GM21381 (cell line): ENCODE results near the gene NLRC5.
A peak's percentile ranks its signal among the peaks of the same experiment; 100 is the strongest.
"Not testable (repeated sequence)": the region's sequence is repeated elsewhere in the genome, so short reads cannot be mapped to it uniquely, and the experiment has no call there.

Experiments
- ATAC-seq: cut with Tn5 transposase; IDR thresholded peaks from one replicate; pipeline ENCODE4 v1.9.1; 2021; ENCODE audit warnings: mild to moderate bottlenecking, moderate library complexity; ENCODE audit not compliant: unreplicated experiment

NLRC5 gene

DNA sequence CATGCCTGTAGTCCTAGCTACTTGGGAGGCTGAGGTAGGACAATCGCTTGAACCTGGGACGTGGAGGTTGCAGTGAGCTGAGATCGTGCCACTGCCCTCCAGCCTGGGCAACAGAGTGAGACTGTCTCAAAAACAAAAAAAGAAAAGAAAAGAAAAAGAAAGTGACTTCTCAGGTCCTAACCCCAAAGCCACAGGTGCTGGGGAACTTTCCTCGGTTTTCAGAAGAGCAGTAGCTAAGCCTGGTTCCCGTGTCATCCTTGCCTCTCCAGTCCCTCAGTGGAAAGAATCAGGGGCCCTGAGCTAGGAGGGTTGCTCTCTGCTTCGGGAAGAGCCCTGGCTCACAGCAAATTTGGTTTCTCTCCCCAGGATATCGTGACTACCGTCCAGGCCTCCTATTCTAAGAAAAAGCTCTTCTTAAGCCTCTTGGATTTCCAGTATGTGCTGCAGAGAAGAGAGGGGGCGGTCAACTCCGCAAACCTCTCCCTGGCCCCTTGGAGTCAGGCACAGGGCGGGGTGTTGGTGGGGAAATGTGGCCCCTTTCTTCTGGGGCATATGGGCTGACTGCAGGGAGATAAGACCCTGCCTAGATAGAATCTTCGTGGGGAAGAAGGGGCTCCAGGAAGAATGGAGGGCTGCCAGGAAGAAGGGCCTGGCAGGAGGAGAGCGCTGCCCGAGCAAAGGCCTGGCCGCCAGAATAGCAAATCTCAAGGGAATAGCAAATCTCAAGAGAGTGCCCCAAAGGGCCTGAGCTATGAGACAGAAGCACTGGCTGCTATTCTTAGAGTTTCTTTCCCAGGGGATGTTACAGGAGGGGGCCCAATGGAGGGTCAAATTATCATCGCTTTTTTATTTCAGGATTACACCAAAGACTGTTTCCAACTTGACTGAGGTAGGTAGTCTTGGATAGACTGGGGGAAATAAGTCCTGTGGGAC, 8.3 kb upstream of the NLRC5 start:
- peak; percentile 47 for ATAC-seq

- ATAC-seq = no peak
Measured at GRCh38 chr16:56981729-56982271, 7.6 kb upstream of the NLRC5 start.

- no peak for ATAC-seq
Measured at GRCh38 chr16:56982695-56983094, 6.7 kb upstream of the NLRC5 start.

DNA sequence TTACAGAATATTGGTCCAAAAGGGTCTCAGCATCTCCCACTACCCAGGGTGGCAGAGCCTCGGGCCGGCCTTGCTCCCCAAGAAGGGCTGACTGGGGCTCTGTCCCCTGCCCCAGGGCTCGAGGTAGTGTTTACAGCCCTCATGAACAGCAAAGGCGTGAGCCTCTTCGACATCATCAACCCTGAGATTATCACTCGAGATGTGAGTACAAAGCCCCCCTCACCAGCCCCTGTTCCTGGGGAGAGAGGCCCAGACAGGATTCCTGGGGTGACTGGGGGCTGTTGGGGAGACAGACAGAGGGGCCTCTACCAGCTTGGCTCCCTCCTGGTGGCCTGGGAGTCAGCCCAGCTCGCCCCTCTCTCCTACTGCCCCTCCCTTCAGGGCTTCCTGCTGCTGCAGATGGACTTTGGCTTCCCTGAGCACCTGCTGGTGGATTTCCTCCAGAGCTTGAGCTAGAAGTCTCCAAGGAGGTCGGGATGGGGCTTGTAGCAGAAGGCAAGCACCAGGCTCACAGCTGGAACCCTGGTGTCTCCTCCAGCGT, 6.1 kb upstream of the NLRC5 start:
- ATAC-seq = no peak

GRCh38 chr16:56984639-56985038, 4.7 kb upstream of the NLRC5 start:
- no peak for ATAC-seq

GRCh38 chr16:56985288-56985961, 3.9 kb upstream of the NLRC5 start:
- ATAC-seq = no peak

DNA sequence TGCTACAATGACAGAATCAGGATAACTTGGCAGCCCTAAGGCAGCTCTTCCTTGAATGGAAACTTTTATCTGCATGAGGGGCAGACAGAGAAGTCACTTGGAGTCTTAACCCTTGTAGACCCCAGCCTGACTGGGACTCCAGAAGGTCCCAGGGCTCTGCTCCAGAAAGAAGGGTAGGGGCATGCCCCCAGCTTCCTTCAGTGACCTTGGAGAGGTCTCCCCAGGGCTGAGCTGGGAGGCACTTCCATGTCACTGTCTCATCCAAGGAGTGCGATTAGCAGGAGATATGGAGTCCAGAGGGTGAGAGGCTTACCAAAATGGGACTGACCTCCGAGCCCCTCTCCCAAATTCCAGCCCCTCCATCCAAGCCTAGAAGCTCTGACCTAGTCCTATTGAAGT, 3.4 kb upstream of the NLRC5 start:
- ATAC-seq = no peak

DNA sequence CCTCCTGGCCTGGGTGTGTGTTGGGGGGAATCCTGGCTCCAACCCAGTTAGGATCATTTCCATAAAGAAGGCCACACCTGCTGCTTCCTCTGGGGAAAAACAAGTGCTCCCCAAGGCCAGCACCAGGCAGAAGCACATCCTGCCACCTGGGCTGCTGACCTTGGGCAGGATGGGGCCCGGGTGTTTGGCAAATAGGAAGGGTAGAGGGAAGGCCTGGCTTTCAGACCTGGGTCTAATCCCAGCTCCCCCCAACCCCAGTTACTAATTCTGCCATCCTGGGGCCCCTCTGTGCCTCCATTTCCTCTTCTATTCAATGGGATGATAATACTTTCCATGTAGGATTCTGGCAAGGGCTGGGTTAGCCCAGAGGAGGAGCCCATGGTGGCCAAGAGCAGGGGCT, 3.0 kb upstream of the NLRC5 start:
- ATAC-seq = no peak

- ATAC-seq = not testable (repeated sequence)
Measured at GRCh38 chr16:56986908-56987307, 2.4 kb upstream of the NLRC5 start.

- ATAC-seq = no peak
Measured at GRCh38 chr16:56987692-56988091, 1.7 kb upstream of the NLRC5 start.

GRCh38 chr16:56988161-56988947, 1.0 kb upstream of the NLRC5 start:
- no peak for ATAC-seq

DNA sequence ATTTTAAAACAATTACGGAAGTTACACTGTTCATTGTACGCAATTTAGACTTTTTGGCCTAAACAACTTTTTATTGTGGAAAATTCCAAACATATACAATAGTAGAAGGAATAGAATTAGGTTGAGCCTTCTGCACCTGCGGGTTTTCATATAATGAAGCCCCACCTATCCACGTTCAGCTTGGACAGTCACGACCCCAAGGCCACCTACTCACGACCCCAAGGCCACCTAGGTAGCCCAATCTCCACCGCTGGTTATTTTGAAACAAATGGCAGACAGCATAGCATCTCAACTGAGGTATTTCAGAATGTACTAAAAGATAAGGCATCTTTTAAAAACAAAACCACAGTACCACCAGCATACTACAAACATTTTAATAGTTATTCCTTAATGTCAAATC, 631 bp downstream of the NLRC5 start:
- ATAC-seq = no peak

DNA sequence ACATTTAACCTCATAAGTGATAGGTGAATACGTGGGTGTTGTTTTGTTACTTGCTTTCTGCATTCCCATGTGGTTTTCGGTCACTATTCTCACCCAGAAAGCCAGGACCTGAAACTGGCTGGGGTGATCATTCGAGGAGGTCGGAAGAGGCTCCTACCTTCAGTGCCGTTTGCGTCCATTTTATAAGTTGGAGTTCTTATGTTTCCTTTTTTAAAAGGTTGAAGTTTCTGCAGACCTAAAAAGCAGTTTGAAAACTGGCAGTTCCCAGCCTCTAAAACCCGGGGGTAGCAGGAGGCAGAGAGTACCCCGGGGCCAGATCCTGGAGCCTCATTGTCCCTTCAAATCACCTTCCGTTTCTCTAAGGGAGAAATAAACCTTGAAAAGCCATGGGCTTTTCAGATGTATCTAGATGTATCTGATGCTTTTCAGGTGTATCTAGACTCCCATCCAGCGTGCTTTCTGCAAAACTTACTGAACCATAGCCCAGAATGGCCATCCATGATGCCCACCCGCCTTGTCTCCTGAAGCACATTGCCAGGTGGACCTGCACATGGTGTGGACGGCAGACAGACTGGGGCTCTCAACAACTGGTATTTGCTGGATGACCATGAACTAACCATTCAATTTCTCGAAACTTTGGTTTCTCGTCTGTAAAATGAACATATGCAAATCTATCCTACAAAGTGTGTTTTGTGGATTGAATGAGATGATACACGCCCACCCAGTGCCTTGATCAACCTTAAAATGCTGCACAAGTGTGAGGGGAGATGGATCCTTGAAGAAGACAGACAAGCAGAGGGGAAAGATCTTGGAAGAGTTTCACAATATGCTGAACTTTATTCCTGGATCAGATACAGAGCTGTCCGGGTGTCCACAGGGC, 1.3 kb downstream of the NLRC5 start:
- no peak for ATAC-seq

DNA sequence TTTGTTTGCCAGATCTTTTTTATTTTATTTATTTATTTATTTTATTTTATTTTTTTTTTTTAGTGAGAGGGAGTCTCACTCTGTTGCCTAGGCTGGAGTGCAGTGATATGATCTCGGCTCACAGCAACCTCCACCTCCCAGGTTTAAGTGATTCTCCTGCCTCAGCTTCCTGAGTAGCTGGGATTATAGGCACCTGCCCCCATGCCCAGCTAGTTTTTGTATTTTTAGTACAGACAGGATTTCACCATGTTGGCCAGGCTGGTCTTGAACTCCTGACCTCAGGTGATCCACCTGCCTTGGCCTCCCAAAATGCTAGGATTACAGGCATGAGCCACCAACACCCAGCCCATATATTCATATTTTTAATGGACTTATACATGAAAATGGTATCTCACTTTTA, 3.1 kb downstream of the NLRC5 start:
- not testable (repeated sequence) for ATAC-seq

DNA sequence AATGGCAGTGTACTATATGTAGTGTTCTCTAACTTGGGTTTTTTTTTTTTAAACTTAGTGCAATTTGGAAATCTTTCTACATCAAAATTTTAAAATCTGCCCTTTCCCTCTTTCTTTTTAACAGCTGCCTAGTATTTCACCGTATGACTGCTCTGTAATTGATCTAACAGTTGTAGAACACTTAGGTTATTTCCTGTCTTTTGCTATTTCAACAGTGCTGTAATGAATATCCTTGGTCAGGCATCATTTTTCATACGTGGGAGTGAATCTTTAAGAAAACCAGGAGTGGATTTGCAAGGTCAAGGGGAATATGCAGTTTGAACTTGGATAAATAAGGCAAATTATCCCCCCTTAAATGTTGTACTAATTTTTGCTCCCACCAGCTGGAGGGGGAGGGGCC, 3.8 kb downstream of the NLRC5 start:
- ATAC-seq = no peak

- no peak for ATAC-seq
Measured at GRCh38 chr16:56994311-56994710, 5.0 kb downstream of the NLRC5 start.

DNA sequence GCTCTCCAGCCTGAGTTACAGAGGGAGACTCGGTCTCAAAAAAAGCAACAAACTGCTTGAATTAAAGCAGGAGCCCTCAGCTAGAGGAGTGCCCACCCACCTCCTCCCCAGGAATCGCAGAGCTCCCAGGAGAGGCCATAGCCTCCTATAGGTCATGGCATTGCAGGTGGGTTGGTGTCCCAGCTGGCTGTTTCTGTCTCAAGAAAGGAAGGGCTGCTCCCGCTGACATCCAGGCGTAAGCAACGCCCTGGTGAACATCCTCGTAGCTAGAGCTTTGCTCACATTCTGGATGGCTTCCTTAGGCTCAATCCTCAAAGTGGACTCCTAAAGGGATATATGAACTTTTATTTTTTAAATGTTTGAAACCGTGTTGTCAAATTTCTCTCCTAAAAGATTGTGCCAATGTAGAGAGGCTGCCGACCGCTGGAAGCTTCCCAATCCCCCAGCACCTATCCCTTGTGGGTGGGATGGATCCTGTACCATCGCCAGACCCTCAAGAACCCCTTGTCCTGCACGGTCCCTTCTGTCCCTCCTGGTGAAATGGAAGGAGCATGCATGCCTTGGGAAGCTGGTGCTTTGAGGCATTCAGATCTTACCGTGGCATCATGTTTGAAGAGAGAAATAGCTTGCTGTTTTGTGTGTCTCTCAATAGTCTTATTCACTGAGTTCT, 5.9 kb downstream of the NLRC5 start:
- ATAC-seq = no peak

- ATAC-seq = no peak
Measured at GRCh38 chr16:56997264-56997663, 7.9 kb downstream of the NLRC5 start.

DNA sequence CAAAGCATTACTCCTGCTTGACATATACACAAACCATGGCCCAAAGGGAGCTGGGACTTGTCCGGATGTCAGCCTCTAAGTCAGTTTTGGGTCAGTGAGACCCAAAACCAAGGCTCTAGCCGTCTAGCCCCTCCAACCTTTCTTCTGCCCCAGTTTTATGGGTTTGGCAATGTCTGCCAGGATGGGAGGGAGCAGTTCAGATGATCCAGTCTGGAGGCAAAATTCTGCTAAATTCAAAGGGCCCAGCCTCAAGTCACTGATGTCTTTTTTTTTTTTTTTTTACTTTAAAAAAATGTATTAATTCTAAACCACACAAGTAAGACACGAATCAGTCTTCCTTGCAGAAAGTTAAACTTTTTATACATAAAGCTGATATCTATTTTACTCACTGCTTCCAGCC, 8.6 kb downstream of the NLRC5 start:
- ATAC-seq = no peak
